GM23338 (cell line): ENCODE results near the gene TTYH3. TPM values are rescaled to one million over a fixed set of nuclear protein-coding genes. Genes with fewer than 3 reads are reported as not detected.

ENCODE experiments used
- ATAC-seq: fragments of 200-7000 bp; cut with Tn5 transposase; 3 replicates; pipeline ENCODE4 v1.9.1; 2020
- DNase-seq: peaks from one replicate; pipeline ENCODE4 v3.0.0-alpha.2; 2015; ENCODE audit warnings: low spot score
- H2AFZ ChIP-seq: fragments of 200-600 bp; sonication (generic); 2 replicates; pipeline ENCODE4 v1.8.0; 2016; ENCODE audit warnings: antibody characterized with exemption, mild to moderate bottlenecking, moderate library complexity
- H3F3A ChIP-seq: fragments of 200-600 bp; sonication (generic); replicated peaks from 2 replicates; pipeline ENCODE4 v1.8.0; 2017; ENCODE audit warnings: antibody characterized with exemption, mixed run types, low read depth
- H3K27ac ChIP-seq: fragments of 200-600 bp; sonication (generic); 2 replicates; pipeline ENCODE4 v1.6.1; 2016; ENCODE audit warnings: low read depth
- H3K27me3 ChIP-seq: fragments of 200-600 bp; sonication (generic); 2 replicates; pipeline ENCODE4 v1.8.0; 2016; ENCODE audit warnings: mild to moderate bottlenecking, mixed run types, moderate library complexity; ENCODE audit not compliant: insufficient read depth
- H3K36me3 ChIP-seq: fragments of 200-600 bp; sonication (generic); 2 replicates; pipeline ENCODE4 v1.8.0; 2016; ENCODE audit warnings: mild to moderate bottlenecking; ENCODE audit not compliant: insufficient read depth
- H3K4me1 ChIP-seq: fragments of 200-600 bp; sonication (generic); 2 replicates; pipeline ENCODE4 v1.8.0; 2016; ENCODE audit warnings: mild to moderate bottlenecking, moderate library complexity; ENCODE audit not compliant: insufficient read depth
- H3K4me2 ChIP-seq: fragments of 200-600 bp; sonication (generic); 2 replicates; pipeline ENCODE4 v1.7.1; 2017; ENCODE audit warnings: mixed run types
- H3K4me3 ChIP-seq: fragments of 200-600 bp; sonication (generic); 2 replicates; pipeline ENCODE4 v1.6.1; 2016; ENCODE audit warnings: mixed run types
- H3K79me2 ChIP-seq: fragments of 200-600 bp; sonication (generic); replicated peaks from 2 replicates; pipeline ENCODE4 v1.8.0; 2017; ENCODE audit warnings: mild to moderate bottlenecking; ENCODE audit not compliant: insufficient read depth
- H3K9me2 ChIP-seq: fragments of 200-600 bp; sonication (generic); 2 replicates; pipeline ENCODE4 v1.8.0; 2017; ENCODE audit not compliant: insufficient read depth
- H4K20me1 ChIP-seq: fragments of 200-600 bp; sonication (generic); replicated peaks from 2 replicates; pipeline ENCODE4 v1.8.0; 2017; ENCODE audit warnings: mild to moderate bottlenecking; ENCODE audit not compliant: insufficient read depth
- H3K27ac Mint-ChIP-seq: 2 replicates; pipeline ENCODE4 v1.8.0; 2020; ENCODE audit warnings: inconsistent platforms, mild to moderate bottlenecking, moderate library complexity, mixed read lengths
- H3K27me3 Mint-ChIP-seq: 3 replicates; pipeline ENCODE4 v1.8.0; 2022; ENCODE audit warnings: low read depth, mild to moderate bottlenecking, moderate library complexity, mixed read lengths, inconsistent platforms; ENCODE audit not compliant: insufficient read depth, poor library complexity
- H3K36me3 Mint-ChIP-seq: 3 replicates; pipeline ENCODE4 v1.8.0; 2021; ENCODE audit warnings: low read depth, mild to moderate bottlenecking, inconsistent platforms, moderate library complexity, mixed read lengths
- H3K4me1 Mint-ChIP-seq: 3 replicates; pipeline ENCODE4 v1.8.0; 2020; ENCODE audit warnings: mild to moderate bottlenecking, inconsistent platforms, mixed read lengths
- H3K4me3 Mint-ChIP-seq: 3 replicates; pipeline ENCODE4 v1.8.0; 2021; ENCODE audit warnings: moderate library complexity, mild to moderate bottlenecking, inconsistent platforms, mixed read lengths
- H3K9me3 Mint-ChIP-seq: 3 replicates; pipeline ENCODE4 v1.8.0; 2020; ENCODE audit warnings: moderate library complexity, mild to moderate bottlenecking, inconsistent platforms, mixed read lengths
- CREB1 ChIP-seq: fragments of 250-450 bp; sonication (Bioruptor Pico); IDR thresholded peaks from 2 replicates; pipeline ENCODE4 v1.5.0; 2020; ENCODE audit warnings: low read depth, mild to moderate bottlenecking, moderate library complexity
- CTCF ChIP-seq, 2 experiments: fragments of 200-600 bp in 1 of 2; sonication (generic) in 1 of 2; conservative IDR thresholded peaks; 2 replicates each; pipeline versions ENCODE4 v1.5.1 to v1.6.1; 2016 to 2017; ENCODE audit warnings: antibody characterized with exemption in 2 of 2, low read depth in 2 of 2, mild to moderate bottlenecking in 2 of 2, moderate library complexity in 1 of 2
- ETS1 ChIP-seq: IDR thresholded peaks from 2 replicates; pipeline ENCODE4 v1.6.1; 2016; ENCODE audit warnings: antibody characterized with exemption
- EZH2 ChIP-seq: fragments of 200-600 bp; sonication (generic); IDR thresholded peaks from one replicate; pipeline ENCODE4 v1.8.0; 2017; ENCODE audit warnings: antibody characterized with exemption, mild to moderate bottlenecking, low read depth; ENCODE audit not compliant: unreplicated experiment
- EZH2phosphoT487 ChIP-seq: fragments of 200-600 bp; sonication (generic); IDR thresholded peaks from one replicate; pipeline ENCODE4 v1.8.1; 2018; ENCODE audit warnings: antibody characterized with exemption; ENCODE audit not compliant: unreplicated experiment
- JUNB ChIP-seq: IDR thresholded peaks from one replicate; pipeline ENCODE4 v1.6.1; 2016; ENCODE audit warnings: antibody characterized with exemption; ENCODE audit not compliant: unreplicated experiment
- NANOG ChIP-seq: IDR thresholded peaks from 2 replicates; pipeline ENCODE4 v1.6.1; 2016; ENCODE audit warnings: antibody characterized with exemption, borderline replicate concordance
- POLR2AphosphoS5 ChIP-seq: IDR thresholded peaks from 2 replicates; pipeline ENCODE4 v1.6.1; 2016; ENCODE audit warnings: antibody characterized with exemption, low read depth
- REST ChIP-seq: IDR thresholded peaks from one replicate; pipeline ENCODE4 v1.6.1; 2018; ENCODE audit warnings: antibody characterized with exemption; ENCODE audit not compliant: unreplicated experiment
- STAT1 ChIP-seq: IDR thresholded peaks from one replicate; pipeline ENCODE4 v1.6.1; 2016; ENCODE audit warnings: antibody characterized with exemption; ENCODE audit not compliant: unreplicated experiment
- ZNF114 ChIP-seq: fragments of 250-450 bp; sonication (Bioruptor Pico); IDR thresholded peaks from 2 replicates; pipeline ENCODE4 v1.5.0; 2020; ENCODE audit warnings: mild to moderate bottlenecking, moderate library complexity
- ZNF331 ChIP-seq: fragments of 250-450 bp; sonication (Bioruptor Pico); IDR thresholded peaks from 2 replicates; pipeline ENCODE4 v1.5.0; 2020; ENCODE audit warnings: low read depth, mild to moderate bottlenecking, moderate library complexity
- polyA plus RNA-seq: library from polyadenylated mRNA; unstranded; fragments of >200 nt; fragmentation: Nextera tagmentation; extraction: Ambion mirVana; gene quantifications from 2 replicates; pipeline ENCODE4 v1.2.1, GENCODE V29; 2016
- total RNA-seq: library from RNA; depleted of rRNA; stranded (reverse); fragments of >200 nt; shearing (Covaris generic); gene quantifications from 2 replicates; pipeline ENCODE4 v1.2.3, GENCODE V29; 2014

TTYH3 gene
- total and polyA plus RNA-seq, 2 experiments from 2014 or later = 59.6 to 126 TPM

GRCh38 chr7:2660359-2661095, 28.7 kb downstream of the TTYH3 start:
- peaks cover 9% of the 10 kb centered on the region for H3K4me1 Mint-ChIP-seq
- Histone ChIP-seq H2AFZ (no peak overlapping the region), H3F3A (no peaks in the 10 kb centered on the region), H4K20me1 (no peaks in the 10 kb centered on the region; the same call in 1 of the 2 replicates), H3K36me3 (no peaks in the 10 kb centered on the region), H3K4me3 (no peak overlapping the region), H3K4me2 (no peak overlapping the region), H3K4me1 (no peaks in the 10 kb centered on the region; the same call in 1 of the 2 replicates), H3K79me2 (no peaks in the 10 kb centered on the region), H3K9me2 (no peaks in the 10 kb centered on the region), H3K27me3 (no peaks in the 10 kb centered on the region), H3K27ac (no peak overlapping the region)
- H3K36me3 Mint-ChIP-seq = peaks cover 14% of the 10 kb centered on the region
- no peak overlapping the region for H3K4me3 Mint-ChIP-seq
- H3K27ac Mint-ChIP-seq = no peak overlapping the region; the same call in 1 of the 2 replicates
- no peak for TF ChIP-seq ZNF114 (CRISPR knock-in tag)
- TF ChIP-seq CTCF (conservative IDR thresholded peaks at IDR 0.05; ENCODE audit: low read depth in 2 of 2) = peak; percentile 63 to 66
- TF ChIP-seq JUNB = no peak
- TF ChIP-seq ZNF331 = no peak
- TF ChIP-seq POLR2AphosphoS5 = no peak
- ATAC-seq = peak; percentile 15
- DNase-seq = no peak
- no peaks in the 10 kb centered on the region; the same call in 2 of the 3 replicates for H3K9me3 Mint-ChIP-seq
- H3K27me3 Mint-ChIP-seq = peaks cover 12% of the 10 kb centered on the region

GRCh38 chr7:2661096-2661449, 29.3 kb downstream of the TTYH3 start:
- Histone ChIP-seq H3K4me3 (no peak overlapping the region), H4K20me1 (no peaks in the 10 kb centered on the region; the same call in 1 of the 2 replicates), H3K27me3 (no peaks in the 10 kb centered on the region), H3K36me3 (no peaks in the 10 kb centered on the region), H3K4me1 (no peaks in the 10 kb centered on the region; the same call in 1 of the 2 replicates), H3K79me2 (no peaks in the 10 kb centered on the region), H3K27ac (no peak overlapping the region), H3K4me2 (no peak overlapping the region), H3F3A (no peaks in the 10 kb centered on the region), H3K9me2 (no peaks in the 10 kb centered on the region), H2AFZ (no peak overlapping the region)
- Mint-ChIP-seq H3K9me3 (no peaks in the 10 kb centered on the region; the same call in 2 of the 3 replicates), H3K27ac (no peak overlapping the region), H3K27me3 (peaks cover 12% of the 10 kb centered on the region), H3K36me3 (peaks cover 13% of the 10 kb centered on the region), H3K4me3 (no peak overlapping the region), H3K4me1 (peaks cover 9% of the 10 kb centered on the region)
- no peak for DNase-seq
- ATAC-seq = no peak
- TF ChIP-seq POLR2AphosphoS5 (no peak), REST (no peak), ETS1 (no peak), EZH2phosphoT487 (no peak), NANOG (no peak), STAT1 (no peak), CREB1 (no peak), ZNF114 (CRISPR knock-in tag) (no peak), CTCF (conservative IDR thresholded peaks at IDR 0.05; ENCODE audit: low read depth in 2 of 2) (no peak), ZNF331 (no peak), JUNB (no peak), EZH2 (no peak)
